Jurkat, Clone E6-1 (cell line): ENCODE results near the gene STEAP2.

Source experiments
- DNase-seq: peaks from one replicate; pipeline ENCODE4 v3.0.0-alpha.2; 2011; ENCODE audit warnings: low read depth, low spot score
- H3K4me3 ChIP-seq: 2 replicates; pipeline ENCODE4 v1.5.1; 2011; ENCODE audit warnings: mild to moderate bottlenecking, low read length, control low read depth, moderate library complexity

Gene STEAP2

GRCh38 chr7:90261441-90261840 is 49.9 kb downstream of the STEAP2 start:
- DNase-seq, result no peak

DNA sequence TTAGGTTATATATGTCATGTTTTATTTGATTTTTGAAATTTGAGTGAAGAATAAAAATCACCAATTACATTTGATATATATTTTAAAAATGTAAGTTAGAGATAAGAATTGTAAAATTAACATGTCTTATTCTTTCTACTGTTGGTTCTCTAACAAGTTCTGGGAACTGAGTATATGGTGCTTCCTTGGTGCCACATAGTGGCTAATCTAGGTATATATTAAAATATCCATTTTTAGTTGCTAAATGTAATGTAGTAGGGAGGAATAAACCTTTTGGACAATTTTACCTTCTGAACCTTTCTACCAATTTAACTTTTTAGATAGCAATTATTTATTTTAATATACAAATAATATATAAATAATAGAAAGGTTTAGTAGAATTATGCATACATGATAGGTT is 50.9 kb downstream of the STEAP2 start:
- DNase-seq, result no peak
- H3K4me3 ChIP-seq, result no peak overlapping the region

More at GRCh38 chr7:90261441-90261840, 49.9 kb downstream of the STEAP2 start:
- no peak overlapping the region for H3K4me3 ChIP-seq

DNA sequence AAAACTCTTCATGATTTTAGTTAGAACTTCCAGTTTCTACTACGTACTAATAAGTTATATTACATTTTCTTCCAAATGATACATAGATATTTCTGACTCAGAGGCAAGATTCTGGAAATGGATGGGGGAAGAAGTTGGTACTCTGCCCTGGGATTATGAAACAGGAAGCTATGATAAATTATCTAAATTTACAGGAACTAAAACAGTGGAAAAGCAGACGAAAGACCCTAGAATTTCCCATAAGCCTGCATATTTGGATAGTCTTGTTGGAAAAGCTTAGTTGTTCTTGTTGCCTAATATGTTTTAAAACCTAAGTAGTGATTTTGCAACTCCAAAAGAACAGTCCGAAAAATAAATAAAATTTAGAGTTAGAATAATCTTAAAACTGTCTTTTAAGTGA is 55.3 kb downstream of the STEAP2 start:
- DNase-seq, result no peak
- no peak overlapping the region for H3K4me3 ChIP-seq

- no peak for DNase-seq
- no peak overlapping the region for H3K4me3 ChIP-seq
These were observed 55.8 kb downstream of the STEAP2 start for GRCh38 chr7:90267263-90267858.

GRCh38 chr7:90269163-90269562 is 57.6 kb downstream of the STEAP2 start:
- no peak for DNase-seq
- no peak overlapping the region for H3K4me3 ChIP-seq

- no peak for DNase-seq
- H3K4me3 ChIP-seq, result no peak overlapping the region
These were observed 59.1 kb downstream of the STEAP2 start for GRCh38 chr7:90270431-90271178.

- H3K4me3 ChIP-seq, result no peak overlapping the region
- no peak for DNase-seq
These were observed 60.2 kb downstream of the STEAP2 start for GRCh38 chr7:90271753-90272152.

GRCh38 chr7:90272242-90272641 is 60.7 kb downstream of the STEAP2 start:
- H3K4me3 ChIP-seq, result no peak overlapping the region
- DNase-seq, result no peak

DNA sequence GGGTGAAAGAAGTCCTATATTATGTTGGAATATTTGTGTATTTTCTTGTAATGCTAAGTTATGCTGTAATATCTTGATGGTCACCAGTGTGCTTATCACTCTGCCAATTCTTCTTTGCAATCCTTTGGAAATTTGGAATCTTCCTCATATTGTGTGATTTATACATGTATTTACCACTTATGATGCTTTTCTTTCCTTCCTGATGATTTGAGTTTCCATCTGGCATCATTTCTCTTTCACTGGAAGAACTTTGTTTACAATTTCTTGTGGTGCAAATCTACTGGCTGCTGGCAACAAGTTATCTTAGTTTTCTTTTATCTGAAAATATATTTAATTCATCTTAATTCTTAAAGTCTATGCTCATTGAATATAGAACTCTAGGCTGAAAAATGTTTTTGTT is 62.6 kb downstream of the STEAP2 start:
- no peak for DNase-seq
- H3K4me3 ChIP-seq, result no peak overlapping the region

GRCh38 chr7:90276033-90276728 is 64.6 kb downstream of the STEAP2 start:
- H3K4me3 ChIP-seq, result no peak overlapping the region
- no peak for DNase-seq
